PFSK-1 (cell line): Measurements from ENCODE around the gene TSPAN32.

Experiments
- POLR2AphosphoS5 ChIP-seq: IDR thresholded peaks from 2 replicates; pipeline ENCODE4 v1.6.1; 2012; ENCODE audit warnings: low read depth, mild to moderate bottlenecking, control low read depth, low read length, moderate library complexity
- SIN3A ChIP-seq: IDR thresholded peaks from 2 replicates; pipeline ENCODE4 v1.6.1; 2012; ENCODE audit warnings: mild to moderate bottlenecking, low read length, moderate library complexity, borderline replicate concordance; ENCODE audit not compliant: insufficient read depth

- TF ChIP-seq POLR2AphosphoS5 (no peak), SIN3A (no peak)
These were observed 6.9 kb upstream of the TSPAN32 start for GRCh38 chr11:2294926-2295290.
